ENCODE results near the gene LINC01488.

Gene LINC01488

GRCh38 chr11:69475866-69476471 is 5.5 kb upstream of the LINC01488 start:
- Histone ChIP-seq H3K9me3 (ENCODE audit: control insufficient read depth in 5 of 5, low read length in 5 of 5) (peaks cover 0 to 10% (median 4%) of the 10 kb centered on the region in 5 donors), H3K27ac (ENCODE audit: low read depth, low read length) (no peak overlapping the region), H3K27me3 (ENCODE audit: control insufficient read depth in 5 of 5, insufficient read depth in 4 of 5, low read length in 5 of 5) (peaks cover 0 to 13% (median 5%) of the 10 kb centered on the region in 5 donors), H3K4me3 (ENCODE audit: low read depth in 1 of 5, low read length in 5 of 5) (no peak overlapping the region), H3K9ac (ENCODE audit: low read length in 5 of 5) (no peak overlapping the region), H3K4me1 (ENCODE audit: control insufficient read depth in 5 of 5, insufficient read depth in 5 of 5, low read length in 5 of 5) (peaks cover 0 to 19% (median 16%) of the 10 kb centered on the region in 5 donors), H3K36me3 (ENCODE audit: control insufficient read depth in 5 of 5, insufficient read depth in 5 of 5, low read length in 5 of 5) (no peaks in the 10 kb centered on the region)

- Histone ChIP-seq H3K9me3 (ENCODE audit: control insufficient read depth in 5 of 5, low read length in 5 of 5) (peaks cover 0 to 10% (median 4%) of the 10 kb centered on the region in 5 donors), H3K4me1 (ENCODE audit: control insufficient read depth in 5 of 5, insufficient read depth in 5 of 5, low read length in 5 of 5) (peaks cover 0 to 18% (median 16%) of the 10 kb centered on the region in 5 donors), H3K9ac (ENCODE audit: low read length in 5 of 5) (no peak overlapping the region), H3K36me3 (ENCODE audit: control insufficient read depth in 5 of 5, insufficient read depth in 5 of 5, low read length in 5 of 5) (no peaks in the 10 kb centered on the region), H3K27me3 (ENCODE audit: control insufficient read depth in 5 of 5, insufficient read depth in 4 of 5, low read length in 5 of 5) (peaks cover 0 to 13% (median 5%) of the 10 kb centered on the region in 5 donors), H3K27ac (ENCODE audit: low read depth, low read length) (no peak overlapping the region), H3K4me3 (ENCODE audit: low read depth in 1 of 5, low read length in 5 of 5) (no peak overlapping the region)
Observed at GRCh38 chr11:69476509-69476961, 4.9 kb upstream of the LINC01488 start.

GRCh38 chr11:69477086-69477485 is 4.4 kb upstream of the LINC01488 start:
- no peak overlapping the region for H3K27ac ChIP-seq (ENCODE audit: low read depth, low read length)
- H3K27me3 ChIP-seq (ENCODE audit: control insufficient read depth in 5 of 5, insufficient read depth in 4 of 5, low read length in 5 of 5) = peaks cover 0 to 13% (median 4%) of the 10 kb centered on the region in 5 donors
- H3K4me1 ChIP-seq (ENCODE audit: control insufficient read depth in 5 of 5, insufficient read depth in 5 of 5, low read length in 5 of 5) = peaks cover 0 to 17% (median 16%) of the 10 kb centered on the region in 5 donors
- H3K9me3 ChIP-seq (ENCODE audit: control insufficient read depth in 5 of 5, low read length in 5 of 5) = peaks cover 0 to 15% (median 4%) of the 10 kb centered on the region in 5 donors
- H3K4me3 ChIP-seq (ENCODE audit: low read depth in 1 of 5, low read length in 5 of 5) = no peak overlapping the region
- no peak overlapping the region for H3K9ac ChIP-seq (ENCODE audit: low read length in 5 of 5)
- H3K36me3 ChIP-seq (ENCODE audit: control insufficient read depth in 5 of 5, insufficient read depth in 5 of 5, low read length in 5 of 5) = no peaks in the 10 kb centered on the region

- Histone ChIP-seq H3K4me1 (ENCODE audit: control insufficient read depth in 5 of 5, insufficient read depth in 5 of 5, low read length in 5 of 5) (peaks cover 0 to 23% (median 16%) of the 10 kb centered on the region in 5 donors), H3K4me3 (ENCODE audit: low read depth in 1 of 5, low read length in 5 of 5) (no peak overlapping the region), H3K27ac (ENCODE audit: low read depth, low read length) (no peak overlapping the region), H3K36me3 (ENCODE audit: control insufficient read depth in 5 of 5, insufficient read depth in 5 of 5, low read length in 5 of 5) (no peaks in the 10 kb centered on the region), H3K9me3 (ENCODE audit: control insufficient read depth in 5 of 5, low read length in 5 of 5) (peaks cover 0 to 5% (median 0%) of the 10 kb centered on the region in 5 donors), H3K27me3 (ENCODE audit: control insufficient read depth in 5 of 5, insufficient read depth in 4 of 5, low read length in 5 of 5) (peaks cover 0 to 3% (median 0%) of the 10 kb centered on the region in 5 donors), H3K9ac (ENCODE audit: low read length in 5 of 5) (no peak overlapping the region)
Observed at GRCh38 chr11:69479591-69480271, 1.7 kb upstream of the LINC01488 start.

DNA sequence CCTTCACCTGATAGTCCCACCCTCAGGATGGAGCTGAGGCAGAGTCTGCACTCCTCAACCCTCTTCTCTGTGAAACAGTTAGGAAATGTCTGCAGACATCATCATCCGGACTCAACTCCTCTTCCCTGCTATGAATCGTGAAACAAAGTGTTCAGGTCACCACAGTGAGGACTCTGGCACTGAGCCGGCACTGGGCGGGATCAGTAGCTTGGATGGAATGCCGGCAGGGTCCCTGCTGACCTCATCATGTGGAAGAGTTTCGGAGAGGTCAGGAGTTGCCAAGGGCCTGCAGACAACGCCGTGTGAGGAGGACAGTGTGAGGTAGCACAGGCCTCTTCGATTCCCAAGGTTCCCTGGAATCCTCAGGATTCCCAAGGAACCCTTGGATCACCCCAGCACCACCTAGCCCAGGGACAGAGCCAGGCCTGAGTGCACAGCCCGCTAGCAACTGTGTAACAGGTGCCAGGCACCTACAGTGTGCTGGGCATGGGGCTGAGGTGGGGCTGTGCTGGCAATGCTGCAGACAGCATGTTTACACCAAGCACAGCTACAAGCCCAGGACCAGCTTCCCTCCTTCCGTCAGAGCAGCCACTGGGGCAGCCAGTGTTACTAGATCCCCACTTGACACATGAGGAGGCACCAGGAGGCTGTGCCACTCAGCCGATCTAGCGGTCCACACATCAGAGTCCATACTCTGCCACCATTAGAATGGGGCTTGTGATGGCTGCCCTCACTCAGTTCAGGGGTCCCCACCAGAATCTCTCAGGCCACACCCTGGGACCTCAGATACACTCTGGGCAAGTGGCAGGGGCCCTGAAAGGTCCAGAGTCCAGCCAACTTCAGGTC is 693 bp upstream of the LINC01488 start:
- Histone ChIP-seq H3K9me3 (ENCODE audit: control insufficient read depth in 5 of 5, low read length in 5 of 5) (peaks cover 0 to 5% (median 0%) of the 10 kb centered on the region in 5 donors), H3K27ac (ENCODE audit: low read depth, low read length) (no peak overlapping the region), H3K36me3 (ENCODE audit: control insufficient read depth in 5 of 5, insufficient read depth in 5 of 5, low read length in 5 of 5) (no peaks in the 10 kb centered on the region), H3K4me1 (ENCODE audit: control insufficient read depth in 5 of 5, insufficient read depth in 5 of 5, low read length in 5 of 5) (peaks cover 0 to 26% (median 16%) of the 10 kb centered on the region in 5 donors), H3K27me3 (ENCODE audit: control insufficient read depth in 5 of 5, insufficient read depth in 4 of 5, low read length in 5 of 5) (peaks cover 0 to under 1% (median 0%) of the 10 kb centered on the region in 5 donors), H3K9ac (ENCODE audit: low read length in 5 of 5) (no peak overlapping the region), H3K4me3 (ENCODE audit: low read depth in 1 of 5, low read length in 5 of 5) (no peak overlapping the region)

DNA sequence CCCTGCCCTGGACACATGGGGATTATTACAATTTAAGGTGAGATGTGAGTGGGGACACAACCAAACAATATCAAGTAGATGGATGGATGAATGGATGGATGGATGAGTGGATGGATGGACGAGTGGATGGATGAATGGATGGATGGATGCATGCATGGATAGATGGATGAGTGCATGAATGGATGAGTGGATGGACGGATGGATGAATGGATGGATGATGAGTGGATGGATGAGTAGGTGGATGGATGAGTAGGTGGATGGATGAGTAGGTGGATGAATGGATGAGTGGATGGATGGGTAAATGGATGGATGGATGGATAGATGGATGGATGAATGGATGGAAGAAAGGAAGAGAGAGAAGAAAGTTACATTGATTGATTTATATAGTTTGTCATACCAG is 859 bp downstream of the LINC01488 start:
- H3K9me3 ChIP-seq (ENCODE audit: control insufficient read depth in 5 of 5, low read length in 5 of 5) = peaks cover 0 to 5% (median 0%) of the 10 kb centered on the region in 5 donors
- H3K9ac ChIP-seq (ENCODE audit: low read length in 5 of 5) = no peak overlapping the region
- peaks cover 1 to 40% (median 28%) of the 10 kb centered on the region in 5 donors for H3K4me1 ChIP-seq (ENCODE audit: control insufficient read depth in 5 of 5, insufficient read depth in 5 of 5, low read length in 5 of 5)
- no peak overlapping the region for H3K4me3 ChIP-seq (ENCODE audit: low read depth in 1 of 5, low read length in 5 of 5)
- H3K27ac ChIP-seq (ENCODE audit: low read depth, low read length) = no peak overlapping the region
- H3K27me3 ChIP-seq (ENCODE audit: control insufficient read depth in 5 of 5, insufficient read depth in 4 of 5, low read length in 5 of 5) = peaks cover 0 to 3% (median 0%) of the 10 kb centered on the region in 5 donors
- H3K36me3 ChIP-seq (ENCODE audit: control insufficient read depth in 5 of 5, insufficient read depth in 5 of 5, low read length in 5 of 5) = no peaks in the 10 kb centered on the region

DNA sequence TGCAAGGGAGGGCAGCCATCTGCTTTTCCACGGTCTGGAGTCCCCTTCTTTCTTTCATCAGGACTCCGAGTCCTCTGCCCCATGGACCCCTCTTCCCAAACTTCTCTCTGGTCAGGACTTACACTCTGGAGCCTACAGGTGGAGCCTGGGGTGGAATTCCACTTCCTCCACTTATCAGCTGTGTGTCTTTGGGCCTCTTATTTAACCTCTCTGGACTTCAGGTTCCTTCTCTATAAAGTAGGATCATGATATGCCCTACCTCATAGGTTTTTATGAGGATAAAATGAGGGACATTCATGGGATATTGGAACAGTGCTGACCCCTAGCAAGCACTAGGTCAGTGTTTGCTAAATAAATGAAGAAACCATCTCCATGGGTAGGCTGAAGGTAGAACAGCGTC is 1.7 kb downstream of the LINC01488 start:
- H3K27me3 ChIP-seq (ENCODE audit: control insufficient read depth in 5 of 5, insufficient read depth in 4 of 5, low read length in 5 of 5) = peaks cover 0 to 3% (median 0%) of the 10 kb centered on the region in 5 donors
- no peak overlapping the region for H3K27ac ChIP-seq (ENCODE audit: low read depth, low read length)
- no peak overlapping the region for H3K9ac ChIP-seq (ENCODE audit: low read length in 5 of 5)
- H3K9me3 ChIP-seq (ENCODE audit: control insufficient read depth in 5 of 5, low read length in 5 of 5) = peaks cover 0 to 5% (median 0%) of the 10 kb centered on the region in 5 donors
- no peak overlapping the region for H3K4me3 ChIP-seq (ENCODE audit: low read depth in 1 of 5, low read length in 5 of 5)
- H3K36me3 ChIP-seq (ENCODE audit: control insufficient read depth in 5 of 5, insufficient read depth in 5 of 5, low read length in 5 of 5) = no peaks in the 10 kb centered on the region
- H3K4me1 ChIP-seq (ENCODE audit: control insufficient read depth in 5 of 5, insufficient read depth in 5 of 5, low read length in 5 of 5) = peaks cover 1 to 40% (median 29%) of the 10 kb centered on the region in 5 donors

DNA sequence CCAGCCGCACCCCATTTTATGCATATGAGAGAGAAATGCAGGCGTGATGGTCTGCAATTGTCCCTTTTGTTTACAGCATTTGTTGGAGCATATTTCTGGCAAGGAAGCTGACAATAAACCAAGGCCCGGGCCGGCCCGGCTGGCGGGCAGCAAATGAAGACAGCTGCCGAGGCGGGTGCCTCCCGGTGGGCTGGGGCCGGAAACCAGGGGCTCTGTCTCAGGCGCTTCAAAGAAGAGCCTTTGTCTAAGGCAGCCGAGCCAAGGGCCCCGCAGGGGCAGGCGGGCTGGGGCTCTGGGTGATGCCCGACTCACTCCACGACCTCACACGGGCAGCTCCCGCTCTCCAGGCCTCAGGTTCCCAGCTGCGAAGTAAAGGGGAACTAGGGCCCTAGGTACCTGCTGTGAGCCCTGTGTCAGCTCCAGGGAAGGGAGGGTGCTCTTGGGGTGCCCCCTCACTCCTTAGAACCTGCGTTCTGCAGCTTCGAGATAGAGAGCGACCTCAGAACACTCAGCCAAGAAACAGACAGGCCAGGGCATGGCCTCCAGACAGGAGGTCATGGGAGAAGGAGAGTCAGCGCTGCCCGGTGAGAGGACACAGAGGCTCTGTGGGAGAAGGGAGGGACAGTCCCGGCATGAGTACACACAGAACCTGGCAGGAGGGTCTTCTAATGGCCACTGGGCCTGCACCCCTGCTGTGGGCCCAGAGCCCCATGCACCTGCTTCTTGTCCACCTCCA is 2.4 kb downstream of the LINC01488 start:
- Histone ChIP-seq H3K9me3 (ENCODE audit: control insufficient read depth in 5 of 5, low read length in 5 of 5) (peaks cover 0 to 5% (median 0%) of the 10 kb centered on the region in 5 donors), H3K4me1 (ENCODE audit: control insufficient read depth in 5 of 5, insufficient read depth in 5 of 5, low read length in 5 of 5) (peaks cover 1 to 40% (median 29%) of the 10 kb centered on the region in 5 donors), H3K9ac (ENCODE audit: low read length in 5 of 5) (no peak overlapping the region), H3K27ac (ENCODE audit: low read depth, low read length) (no peak overlapping the region), H3K4me3 (ENCODE audit: low read depth in 1 of 5, low read length in 5 of 5) (no peak overlapping the region), H3K36me3 (ENCODE audit: control insufficient read depth in 5 of 5, insufficient read depth in 5 of 5, low read length in 5 of 5) (no peaks in the 10 kb centered on the region), H3K27me3 (ENCODE audit: control insufficient read depth in 5 of 5, insufficient read depth in 4 of 5, low read length in 5 of 5) (peaks cover 0 to 3% (median 0%) of the 10 kb centered on the region in 5 donors)
